Cortex of kidney (tissue), 1 donor: Measurements from ENCODE around the gene PYGO1.
"Not testable (repeated sequence)": the region's sequence is repeated elsewhere in the genome, so short reads cannot be mapped to it uniquely, and the experiment has no call there.

Experiments
- DNase-seq: peaks from one replicate; lab custom pipeline; 2025; lab: John Stamatoyannopoulos, UW

The PYGO1 gene

GRCh38 chr15:55505407-55505806, 82.7 kb downstream of the PYGO1 start:
- not testable (repeated sequence) for DNase-seq

- no peak for DNase-seq
Observed at GRCh38 chr15:55499151-55499550, 89.0 kb downstream of the PYGO1 start.

- DNase-seq: not testable (repeated sequence)
Observed at GRCh38 chr15:55498109-55498938, 89.8 kb downstream of the PYGO1 start.

- no peak for DNase-seq
Observed at GRCh38 chr15:55496716-55497115, 91.4 kb downstream of the PYGO1 start.

- no peak for DNase-seq
Observed at GRCh38 chr15:55494931-55495330, 93.2 kb downstream of the PYGO1 start.

- not testable (repeated sequence) for DNase-seq
Observed at GRCh38 chr15:55488952-55489600, 99.1 kb downstream of the PYGO1 start.
